GM21576 (cell line): ENCODE results near the gene ERFL.

Source experiments
- ATAC-seq: cut with Tn5 transposase; IDR thresholded peaks from one replicate; pipeline ENCODE4 v1.9.1; 2021; ENCODE audit warnings: mild to moderate bottlenecking, moderate library complexity; ENCODE audit not compliant: unreplicated experiment

Gene ERFL

DNA sequence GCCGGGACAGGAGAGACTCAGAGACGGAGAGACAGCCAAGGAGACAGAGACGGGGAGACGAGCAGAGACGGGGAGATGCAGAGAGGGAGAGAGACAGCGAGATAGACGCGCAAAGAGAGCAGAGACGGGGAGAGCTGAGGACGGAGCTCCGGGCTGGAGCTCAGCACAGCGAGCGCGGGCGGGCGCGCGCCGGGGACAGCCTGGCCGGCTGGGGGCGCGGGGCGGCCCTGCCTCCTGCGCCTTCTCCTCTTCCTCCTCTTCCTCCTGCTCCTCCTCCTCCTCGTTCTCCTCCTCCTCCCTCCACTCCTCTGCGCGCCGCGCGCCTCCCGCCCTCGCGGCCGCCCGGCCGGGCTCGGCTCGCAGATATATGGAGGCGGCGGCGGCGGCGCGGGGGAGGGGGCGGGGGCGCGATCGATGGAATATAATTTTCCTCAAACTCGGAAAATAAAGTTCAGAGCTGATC is at the start of gene ERFL:
TSS of gene ERFL (minus strand) at position 229 of the 463 bp plus-strand sequence. CDS start 15,530 bp downstream, outside the sequence.
- no peak for ATAC-seq

DNA sequence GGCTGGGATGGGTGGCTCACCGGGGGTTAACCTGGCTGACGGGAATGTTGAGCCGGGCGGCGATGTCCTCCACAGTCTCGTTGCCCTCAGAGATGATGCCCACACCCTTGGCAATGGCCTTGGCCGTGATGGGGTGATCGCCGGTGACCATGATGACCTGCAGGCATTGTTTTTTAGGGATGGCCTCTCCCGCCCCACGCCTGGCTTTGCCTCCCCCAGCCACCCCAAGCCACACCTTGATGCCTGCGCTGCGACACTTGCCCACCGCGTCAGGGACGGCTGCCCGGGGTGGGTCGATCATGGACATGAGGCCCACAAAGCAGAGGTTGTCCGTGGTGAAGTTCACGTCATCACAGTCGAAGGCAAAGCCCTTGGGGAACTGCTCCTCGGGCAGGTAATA is 49.7 kb upstream of the ERFL start:
- ATAC-seq = no peak

DNA sequence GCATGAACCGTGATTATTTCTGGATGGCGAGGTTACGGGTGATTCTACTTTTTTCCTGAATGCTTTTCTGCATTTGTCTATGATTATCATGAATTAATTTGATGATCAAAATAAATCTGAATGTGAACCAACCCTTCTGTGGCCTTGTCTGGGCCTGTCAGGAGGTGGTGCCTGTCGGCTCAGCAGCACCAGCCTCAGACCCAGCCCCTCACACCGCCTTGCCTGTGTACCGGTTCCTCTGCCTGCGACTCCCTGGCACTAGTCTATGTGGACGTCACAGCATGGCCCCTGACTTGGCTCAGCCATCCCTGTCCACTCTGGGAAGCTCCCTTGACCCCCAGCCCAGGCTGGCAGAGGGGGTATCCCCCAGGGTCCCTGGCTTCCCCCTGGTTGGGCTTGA is 46.4 kb upstream of the ERFL start:
- no peak for ATAC-seq

DNA sequence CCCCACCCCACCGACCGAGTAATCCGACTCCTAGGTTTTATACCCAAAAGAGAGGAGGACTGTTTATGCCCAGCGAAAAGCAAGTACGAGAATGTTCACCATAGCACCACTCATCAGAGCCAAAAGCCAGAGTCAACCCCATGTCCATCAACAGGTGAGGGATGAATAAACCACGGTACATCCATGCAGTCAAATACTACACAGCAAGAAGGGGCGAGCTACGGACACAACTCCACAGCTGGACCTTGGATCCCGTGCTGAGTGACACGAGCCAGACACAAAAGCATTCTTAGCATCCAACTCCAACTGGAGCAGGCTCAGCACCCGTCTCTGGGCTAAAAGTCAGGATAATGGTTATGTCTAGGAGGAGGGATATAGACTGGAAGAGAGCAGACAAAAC is 43.1 kb upstream of the ERFL start:
- ATAC-seq = no peak

DNA sequence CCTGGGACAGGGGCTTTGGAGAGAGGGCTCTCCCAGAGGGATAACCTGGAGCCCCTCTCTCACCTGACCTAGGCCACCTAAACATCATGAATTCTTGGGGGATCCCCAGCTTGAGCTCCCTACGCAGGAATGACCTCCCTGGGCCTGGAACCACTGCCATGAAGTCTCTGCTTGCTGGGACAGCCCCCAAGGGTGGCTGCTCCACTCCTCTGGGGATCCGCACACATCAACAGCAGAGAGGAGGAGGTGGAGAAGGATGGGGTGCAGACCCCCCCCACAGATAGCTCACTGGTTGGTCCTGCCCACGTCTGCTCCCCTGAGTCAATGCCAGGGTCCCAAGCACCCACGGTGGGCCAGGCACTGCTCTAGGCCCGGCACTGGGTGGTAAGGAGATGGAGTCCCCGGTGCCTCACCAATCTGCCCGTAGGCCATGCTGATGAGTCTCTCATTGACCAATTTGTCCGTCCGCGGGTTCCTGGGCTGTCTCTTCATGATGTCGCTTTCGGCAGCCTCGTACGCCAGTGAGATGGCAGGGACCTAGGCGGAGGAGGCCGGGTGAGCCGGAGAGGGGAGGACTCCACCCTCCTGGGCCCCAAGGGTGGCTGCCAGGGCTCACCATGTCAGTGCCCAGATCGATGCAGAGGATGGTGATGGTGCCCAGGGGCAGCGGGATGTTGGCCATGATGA is 41.7 kb upstream of the ERFL start:
- ATAC-seq = no peak

DNA sequence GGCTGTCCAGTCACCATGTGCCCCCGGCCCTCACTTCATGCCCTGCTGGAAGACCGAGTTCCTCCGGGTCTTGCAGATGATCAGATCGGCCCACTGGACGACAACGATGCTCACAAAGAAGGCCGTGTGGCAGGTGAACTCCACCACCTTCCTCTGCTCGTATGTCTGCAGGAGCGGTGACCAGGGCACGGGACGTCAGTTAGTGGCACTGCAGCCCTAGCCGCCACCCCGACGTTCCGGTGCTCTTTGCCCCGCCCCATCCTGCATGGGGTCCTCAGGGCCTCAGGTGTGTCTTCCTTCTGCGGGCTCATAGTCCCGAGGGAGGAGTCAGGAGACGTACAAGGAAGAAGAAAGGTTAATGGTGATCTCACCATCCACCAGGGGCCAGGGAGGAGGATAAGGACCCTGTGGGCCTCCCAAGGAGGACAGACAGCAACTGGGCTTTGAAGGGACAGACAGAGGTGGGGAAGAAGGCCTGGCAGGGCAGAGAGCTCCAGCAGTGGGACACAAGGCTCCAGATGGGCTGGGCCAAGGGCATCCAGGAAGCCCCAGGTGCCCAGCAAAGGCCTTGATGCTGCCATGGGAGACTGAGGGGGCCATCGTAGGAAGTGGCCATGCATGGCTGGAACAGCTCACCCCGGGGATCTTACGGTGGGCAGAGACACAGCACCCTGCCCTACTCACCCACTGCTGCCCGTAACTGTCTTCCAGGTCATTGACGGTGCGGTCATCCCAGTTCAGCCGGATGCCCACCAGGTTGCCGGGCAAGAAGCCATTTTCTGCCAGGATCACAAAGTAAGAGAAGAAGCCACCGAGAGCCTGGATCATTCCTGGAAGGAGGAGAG is 40.7 kb upstream of the ERFL start:
- ATAC-seq = no peak

DNA sequence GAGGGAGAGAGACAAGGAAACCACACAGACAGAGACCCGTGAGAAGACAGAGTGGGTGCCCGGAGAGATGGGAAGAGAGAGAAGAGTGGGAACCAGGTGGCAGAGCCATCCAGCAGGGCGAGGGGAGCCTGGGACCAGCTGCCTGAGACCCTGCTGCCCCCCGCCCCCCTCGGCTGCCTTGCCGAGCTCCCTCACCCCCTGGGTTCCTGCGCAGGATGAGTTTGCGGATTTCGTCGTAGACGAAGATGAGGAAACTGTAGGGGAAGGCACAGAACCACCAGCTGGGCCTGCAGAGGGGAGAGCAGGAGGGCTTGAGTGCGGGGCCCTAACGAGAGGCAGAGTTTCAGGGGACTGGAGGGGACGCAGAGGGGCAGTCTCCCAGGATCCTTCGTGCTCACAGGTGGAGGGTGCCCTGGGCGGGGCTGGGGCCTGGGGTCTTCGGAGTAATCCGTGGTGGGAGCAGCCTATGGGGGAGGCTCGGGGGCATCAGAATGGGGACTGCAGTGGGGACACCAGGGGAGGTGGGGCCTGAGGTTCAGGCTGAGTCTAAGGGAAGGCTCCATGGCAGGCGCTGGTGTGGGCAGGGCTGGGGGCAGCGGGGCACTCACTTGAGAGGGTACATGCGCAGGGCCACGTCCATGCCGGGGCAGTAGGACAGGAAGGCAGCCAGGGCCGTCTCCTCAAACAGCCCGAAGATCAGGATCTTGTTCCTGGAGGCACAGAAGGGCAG is 39.0 kb upstream of the ERFL start:
- ATAC-seq = no peak

DNA sequence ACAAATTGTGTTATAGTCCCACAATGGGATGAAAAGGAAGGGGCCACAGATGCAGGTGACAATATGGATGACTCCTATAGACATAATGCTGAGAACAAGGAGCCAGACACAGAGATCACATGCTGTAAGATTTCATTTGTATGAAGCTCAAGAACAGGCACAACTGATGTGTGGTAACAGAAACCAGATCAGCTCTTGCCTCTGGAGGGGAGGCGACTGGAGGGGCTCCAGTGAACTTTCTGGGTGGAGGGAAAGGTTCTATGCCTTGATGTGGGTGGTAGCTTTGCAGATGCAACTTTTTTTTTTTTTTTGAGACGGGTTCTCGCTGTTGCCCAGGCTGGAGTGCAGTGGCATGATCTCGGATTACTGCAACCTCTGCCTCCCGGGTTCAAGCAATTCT is 36.9 kb upstream of the ERFL start:
- no peak for ATAC-seq

DNA sequence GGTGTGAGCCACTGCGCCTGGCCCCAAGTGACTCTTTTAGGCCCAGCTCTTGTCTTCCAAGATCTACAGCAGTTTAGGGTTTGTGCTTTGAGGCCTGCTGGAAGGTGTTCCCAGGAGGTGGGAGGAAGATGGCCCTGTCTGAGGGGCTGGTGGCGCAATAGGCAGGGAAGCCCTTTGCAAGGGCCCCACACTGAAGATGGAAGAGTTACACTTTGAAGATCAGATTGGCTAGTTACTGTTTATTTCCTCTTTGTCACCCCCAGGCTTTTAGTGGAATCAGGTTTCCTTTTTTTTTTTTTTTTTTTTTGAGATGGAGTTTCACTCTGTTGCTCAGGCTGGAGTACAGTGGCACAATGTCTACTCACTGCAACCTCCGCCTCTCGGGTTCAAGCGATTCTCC is 32.7 kb upstream of the ERFL start:
- no peak for ATAC-seq

DNA sequence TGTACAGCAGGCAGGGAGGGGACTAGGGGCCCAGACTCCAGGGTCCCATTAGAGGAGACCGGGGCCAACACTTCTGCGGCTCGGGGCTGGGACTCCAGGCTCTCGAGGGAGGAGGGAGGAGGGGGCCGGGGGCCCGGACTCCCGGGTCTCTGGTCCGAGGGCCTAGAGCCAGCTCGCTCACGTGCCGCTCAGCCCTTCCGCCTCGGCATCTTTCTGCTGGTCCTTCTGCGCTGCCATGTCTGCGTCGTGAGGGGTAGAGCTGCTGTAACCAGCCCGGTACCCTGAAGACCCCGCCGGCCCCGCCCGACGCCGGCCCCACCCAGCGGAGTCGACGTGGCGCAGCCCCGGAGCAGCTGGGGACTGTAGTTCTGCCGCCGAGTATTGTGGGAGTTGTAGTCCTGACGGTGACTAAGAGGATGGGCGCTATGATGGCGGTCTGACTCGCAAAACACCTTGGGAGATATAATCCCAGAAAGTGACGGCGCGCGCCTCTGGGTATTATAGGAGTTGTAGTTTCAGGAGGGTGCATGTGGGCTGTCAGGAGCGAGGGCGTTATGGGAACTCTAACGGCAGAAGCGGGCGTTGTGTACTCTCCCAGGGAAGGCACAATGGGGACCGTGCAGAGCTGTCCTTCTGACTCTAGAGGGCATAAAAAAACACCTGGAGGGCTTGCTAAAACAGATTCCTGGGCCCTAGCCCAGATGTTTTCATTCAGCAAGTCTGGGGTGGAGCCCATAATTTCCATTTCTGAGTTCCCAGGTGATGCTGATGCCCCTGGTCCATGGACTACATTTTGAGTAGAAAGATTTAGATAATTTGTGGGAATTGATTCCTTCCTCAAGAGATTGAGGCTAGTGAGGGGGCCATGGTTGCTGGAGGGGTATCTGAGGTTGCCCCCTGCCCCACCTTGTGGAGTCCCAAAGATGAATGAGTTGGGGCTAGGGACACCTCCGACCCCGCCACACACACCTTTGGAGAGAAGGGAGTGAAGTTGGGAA is 31.1 kb upstream of the ERFL start, which contains the start of gene RABAC1:
TSS of gene RABAC1 (minus strand) at position 266 of the 998 bp plus-strand sequence. CDS start at position 237, 29 bp downstream.
- peak; percentile 76 for ATAC-seq

DNA sequence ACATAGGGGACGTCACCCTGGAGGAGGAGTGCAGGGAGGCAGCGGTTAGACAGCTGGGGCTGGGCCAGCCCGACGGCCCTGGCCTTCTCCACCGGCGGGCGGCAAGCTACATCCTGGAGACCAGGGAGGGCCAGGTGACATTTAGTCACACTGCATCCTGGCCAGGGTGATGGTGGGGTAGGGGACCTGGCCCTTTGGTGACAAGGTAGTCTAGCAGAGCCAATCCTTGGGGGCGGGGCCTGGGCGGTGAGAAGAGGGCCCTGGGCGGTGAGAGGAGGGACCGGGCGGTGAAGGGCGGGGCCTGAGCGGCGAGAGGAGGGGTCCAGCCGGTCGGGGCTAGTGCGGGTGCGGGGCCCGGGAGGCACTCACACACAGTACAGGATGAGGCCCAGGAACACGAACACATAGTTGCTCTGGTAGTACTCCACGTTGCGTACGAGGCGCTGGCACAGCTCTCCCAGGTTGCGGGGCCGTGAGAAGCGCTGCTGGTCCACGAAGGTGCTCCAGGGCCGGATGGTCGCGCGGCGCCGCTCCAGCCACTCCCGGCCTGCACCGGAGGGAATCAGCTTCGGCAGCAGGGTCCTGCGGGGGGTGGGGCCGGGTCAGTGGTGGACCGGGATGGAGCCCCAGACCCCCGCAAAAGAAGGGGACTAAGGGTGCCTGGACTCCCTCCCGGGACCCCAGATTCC is 30.3 kb upstream of the ERFL start:
- ATAC-seq = peak; percentile 46

DNA sequence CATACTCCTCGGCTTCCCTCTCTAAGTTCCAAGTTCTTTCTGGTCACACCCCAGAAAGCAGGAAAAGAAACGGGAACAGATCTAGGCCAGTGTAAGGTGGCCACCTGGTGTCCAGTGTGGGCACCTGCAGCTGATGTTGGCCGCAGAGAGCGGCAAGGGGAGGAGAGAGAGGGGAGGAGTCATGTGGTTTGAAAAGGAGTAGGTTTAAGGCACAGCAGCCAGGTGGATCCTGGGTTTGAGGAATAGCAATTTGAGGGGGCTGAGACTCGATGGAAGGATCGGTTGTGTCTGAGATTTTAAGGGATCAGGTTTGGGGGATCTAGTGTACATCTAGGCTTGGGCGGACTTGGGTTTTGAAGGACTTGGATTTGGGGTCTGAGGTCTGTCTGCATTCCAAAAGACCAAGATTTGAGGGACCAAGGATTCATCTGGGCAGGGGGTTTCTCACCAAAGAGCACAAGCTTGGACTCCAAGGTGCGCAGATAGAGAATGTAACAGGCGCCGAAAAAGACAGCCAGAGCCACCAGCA is 29.7 kb upstream of the ERFL start:
- ATAC-seq = no peak

DNA sequence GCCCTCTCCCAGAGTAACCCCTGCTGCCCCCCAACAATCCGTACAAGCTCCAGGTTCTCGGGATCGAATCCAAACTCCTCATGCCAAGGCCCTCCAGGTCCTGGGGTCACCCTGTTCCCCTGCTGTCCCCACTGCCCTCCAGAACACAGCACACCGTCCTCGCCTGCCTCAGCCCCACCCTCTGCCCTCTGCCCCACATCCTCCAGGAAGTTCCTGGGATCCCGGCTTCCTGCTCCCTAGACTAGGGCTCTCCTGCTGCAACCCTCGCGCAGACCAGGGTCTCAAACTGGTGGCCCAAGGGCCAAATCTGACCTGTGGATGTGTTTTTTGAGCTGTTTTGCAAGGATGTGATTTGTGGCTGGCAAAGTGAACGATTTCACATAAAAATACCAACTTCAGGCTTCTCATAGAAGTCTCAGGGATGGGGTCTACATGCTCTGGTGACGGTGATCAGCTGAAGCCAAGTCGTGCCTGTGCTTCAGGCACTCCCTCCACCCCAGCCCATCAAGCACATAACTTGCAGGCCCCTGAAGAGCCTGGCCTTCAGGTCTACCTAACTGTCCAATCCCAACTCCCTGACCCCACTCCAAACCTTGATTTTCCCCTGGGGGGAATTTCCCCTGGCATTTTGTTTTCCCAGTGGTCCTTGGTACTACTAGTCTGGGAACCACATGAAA is 29.1 kb upstream of the ERFL start:
- no peak for ATAC-seq

DNA sequence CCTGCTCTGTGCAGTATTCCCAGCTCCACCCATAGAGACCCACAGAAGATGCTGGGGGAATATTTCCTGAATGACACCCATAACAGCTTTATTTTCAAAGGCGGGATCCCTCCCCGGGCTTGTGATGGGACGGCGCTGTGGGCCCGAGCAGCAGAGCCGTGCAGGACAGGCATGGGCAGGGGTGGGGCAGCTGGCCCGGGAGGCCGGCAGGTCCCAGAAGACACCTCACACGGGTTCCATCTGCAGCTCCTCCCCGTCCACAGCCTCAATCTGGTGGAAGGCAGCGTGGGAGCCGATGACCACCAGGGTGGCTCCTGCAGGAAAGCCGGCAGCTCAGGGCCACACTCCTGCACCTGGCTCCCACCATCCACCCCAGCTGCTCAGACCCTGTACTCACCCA is 28.4 kb upstream of the ERFL start:
- no peak for ATAC-seq

DNA sequence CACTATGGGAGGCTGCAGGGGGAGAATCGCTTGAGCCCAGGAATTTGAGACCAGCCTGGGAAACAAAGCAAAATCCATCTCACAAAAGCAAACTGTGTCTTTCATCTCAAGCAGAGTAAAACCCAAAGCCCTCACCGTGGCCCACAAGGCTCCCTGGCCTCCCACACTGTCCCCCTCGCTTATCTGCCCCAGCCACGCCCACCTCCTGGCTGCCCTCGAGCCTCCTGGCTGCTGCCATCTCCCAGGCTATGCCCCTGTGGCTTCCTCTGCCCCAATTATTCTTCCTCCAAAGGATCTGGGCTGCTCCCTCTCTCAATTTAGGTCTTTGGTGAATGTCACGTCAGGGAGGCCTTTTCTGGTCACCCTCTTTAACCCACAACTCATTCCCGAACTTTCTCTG is 27.3 kb upstream of the ERFL start:
- ATAC-seq = no peak

DNA sequence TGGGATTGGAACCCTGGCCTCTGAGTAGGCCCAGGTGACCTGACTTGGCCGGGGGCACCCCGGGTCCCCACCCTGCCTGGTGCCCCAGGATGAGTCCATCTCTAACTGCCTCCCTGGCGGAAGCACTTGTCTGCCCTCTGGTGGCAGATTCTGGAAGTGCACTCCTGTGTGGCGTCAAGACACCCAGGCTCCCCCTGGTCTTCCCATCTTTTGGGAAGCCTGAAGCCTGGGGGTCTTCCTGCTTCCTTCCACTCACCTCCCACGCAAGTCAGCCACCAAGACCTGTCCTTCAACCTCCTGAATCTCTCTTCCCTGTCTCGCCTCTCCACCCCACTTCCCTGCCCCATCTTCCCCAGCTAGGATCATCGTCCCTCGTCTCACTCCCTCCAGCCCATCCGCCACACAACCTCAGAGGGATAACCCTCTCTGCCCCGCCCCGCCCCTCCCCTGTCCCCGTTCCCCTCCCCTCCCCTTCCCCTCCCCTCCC is 23.5 kb upstream of the ERFL start:
- no peak for ATAC-seq

DNA sequence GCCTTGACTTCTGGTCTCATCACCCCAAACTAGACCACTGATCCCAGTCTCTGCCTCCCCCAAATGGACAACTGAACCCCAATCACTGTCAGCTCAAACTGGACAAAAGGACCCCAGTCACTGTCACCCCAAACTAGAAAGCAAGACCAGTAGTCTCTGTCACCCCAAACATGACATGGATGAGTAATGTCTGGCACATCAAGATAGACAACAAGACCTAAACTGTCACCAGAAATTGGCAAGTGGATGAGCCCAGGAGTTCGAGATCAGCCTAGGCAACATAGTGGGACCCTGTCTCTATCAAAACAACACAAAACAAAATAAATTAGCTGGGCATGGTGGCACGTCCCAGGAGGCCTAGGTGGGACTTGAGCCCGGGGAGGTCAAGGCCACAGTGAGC is 18.8 kb upstream of the ERFL start:
- ATAC-seq = no peak

DNA sequence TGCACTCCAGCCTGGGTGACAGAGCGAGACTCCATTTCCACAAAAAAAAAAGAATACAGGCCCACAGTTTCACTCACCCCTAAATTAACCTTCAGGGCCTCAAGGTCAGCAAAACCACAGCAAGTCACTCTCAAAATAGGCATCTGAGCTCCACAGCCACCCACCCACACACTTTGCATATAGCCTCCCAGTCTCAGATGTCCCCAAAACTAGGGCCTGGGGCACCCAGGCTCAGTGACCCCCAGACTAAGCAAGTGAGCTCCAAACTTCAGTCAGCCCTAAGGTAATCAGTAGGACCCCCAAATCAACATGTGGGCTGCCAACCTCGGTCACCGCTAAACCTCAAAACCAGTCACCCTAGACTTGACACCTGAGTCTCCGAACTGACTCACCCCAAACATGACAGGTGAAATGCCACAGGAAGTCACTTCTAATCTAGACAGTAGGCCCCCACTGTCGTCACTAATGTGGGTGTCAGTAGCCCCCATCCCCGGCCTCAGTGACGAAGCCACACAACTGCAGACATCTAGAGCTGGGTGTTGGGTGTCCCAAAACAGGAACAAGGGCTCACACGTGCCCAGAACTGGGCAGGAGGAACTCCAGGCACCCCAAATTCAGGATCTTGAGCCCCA is 17.0 kb upstream of the ERFL start:
- ATAC-seq = peak; percentile 72
